Placental pericyte (primary cell): ENCODE results near the gene VAT1. TPM values are rescaled to one million over a fixed set of nuclear protein-coding genes. Genes with fewer than 3 reads are reported as not detected.

Experiments
- total RNA-seq: library from RNA; depleted of rRNA; stranded (reverse); fragments of >200 nt; gene quantifications from 2 replicates; pipeline ENCODE4 v1.2.3, GENCODE V29; 2012

VAT1 gene
- 314 and 543 TPM in 2 replicates for total RNA-seq

GRCh38 chr17:43021741-43022512 is at the start of gene VAT1:
Gene VAT1, minus strand, starts transcription at chr17:43022385. Its CDS starts 63 bp downstream, at chr17:43022322.

GRCh38 chr17:43024407-43025289 is 2.5 kb upstream of the VAT1 start, which contains the start of gene RND2:
Gene RND2, plus strand, starts transcription at chr17:43025231. Its CDS starts 117 bp downstream, at chr17:43025348.

GRCh38 chr17:43006639-43007551 is 15.3 kb downstream of the VAT1 start, which contains the start of gene IFI35:
Gene IFI35, plus strand, starts transcription at chr17:43006784. Its CDS starts 164 bp downstream, at chr17:43006948.

GRCh38 chr17:42997984-42998938 is 23.9 kb downstream of the VAT1 start, which contains the start of gene RPL27:
Gene RPL27, plus strand, starts transcription at chr17:42998419. Its CDS starts 332 bp downstream, at chr17:42998751.

GRCh38 chr17:42980274-42980765 is 41.9 kb downstream of the VAT1 start, which contains the start of gene RUNDC1:
Gene RUNDC1, plus strand, starts transcription at chr17:42980565. Its CDS starts 12 bp downstream, at chr17:42980577.

GRCh38 chr17:42979511-42980273 is 42.5 kb downstream of the VAT1 start, which contains the start of gene PTGES3L:
Gene PTGES3L, minus strand, starts transcription at chr17:42980080. Its CDS starts 27 bp downstream, at chr17:42980053.

Other genes with a start within 250 kb of the VAT1 start
- 57.3 and 83.3 TPM in 2 replicates for gene VPS25, start 248.9 kb downstream of the VAT1 start, total RNA-seq
- 0.44 and 1.0 TPM in 2 replicates for gene WNK4, start 241.8 kb downstream of the VAT1 start, total RNA-seq
- gene COA3, start 223.7 kb downstream of the VAT1 start, total RNA-seq = 32.4 and 59.3 TPM in 2 replicates
- under 0.01 TPM in 1 of 2 replicates, not detected in the other for gene CNTD1, start 223.5 kb downstream of the VAT1 start, total RNA-seq
- 77.9 and 79.9 TPM in 2 replicates for gene BECN1, start 198.1 kb downstream of the VAT1 start, total RNA-seq
- gene PSME3, start 189.0 kb downstream of the VAT1 start, total RNA-seq = 74.0 and 146 TPM in 2 replicates
- gene AOC2, start 177.8 kb downstream of the VAT1 start, total RNA-seq = 0.44 and 0.72 TPM in 2 replicates
- gene AOC3, start 171.2 kb downstream of the VAT1 start, total RNA-seq = under 0.01 and 0.22 TPM in 2 replicates
- not detected in 2 replicates for gene G6PC1, start 121.6 kb downstream of the VAT1 start, total RNA-seq
- gene AARSD1, start 57.9 kb downstream of the VAT1 start, total RNA-seq = 16.0 and 17.3 TPM in 2 replicates
- gene PTGES3L, start 42.3 kb downstream of the VAT1 start, total RNA-seq = 0.66 and 1.9 TPM in 2 replicates
- 10.7 and 12.0 TPM in 2 replicates for gene RUNDC1, start 41.8 kb downstream of the VAT1 start, total RNA-seq
- 633 and 1,027 TPM in 2 replicates for gene RPL27, start 24.0 kb downstream of the VAT1 start, total RNA-seq
- gene IFI35, start 15.6 kb downstream of the VAT1 start, total RNA-seq = 21.8 and 23.9 TPM in 2 replicates
- under 0.01 and 0.88 TPM in 2 replicates for gene RND2, start 2.8 kb upstream of the VAT1 start, total RNA-seq
- 4.2 and 34.9 TPM in 2 replicates for gene BRCA1, start 103.0 kb upstream of the VAT1 start, total RNA-seq
- 95.2 and 109 TPM in 2 replicates for gene NBR1, start 148.8 kb upstream of the VAT1 start, total RNA-seq
- 9.8 and 11.7 TPM in 2 replicates for gene TMEM106A, start 189.5 kb upstream of the VAT1 start, total RNA-seq
- gene CCDC200, start 206.2 kb upstream of the VAT1 start, total RNA-seq = not detected in 2 replicates
- gene RNU2-1, start 211.6 kb upstream of the VAT1 start, total RNA-seq = not detected in 2 replicates